IMR-90 (cell line): ENCODE data around the gene REPS2.

ENCODE experiments used
- ELK1 ChIP-seq: fragments of 150-350 bp; IDR thresholded peaks from 2 replicates; pipeline ENCODE4 v1.6.1; 2016; ENCODE audit warnings: low read depth, mild to moderate bottlenecking, low read length, moderate library complexity, borderline replicate concordance
- NFE2L2 ChIP-seq: fragments of 150-350 bp; IDR thresholded peaks from 2 replicates; pipeline ENCODE4 v1.6.1; 2016; ENCODE audit warnings: low read depth, mild to moderate bottlenecking, low read length
- POLR2A ChIP-seq: IDR thresholded peaks from 2 replicates; pipeline ENCODE4 v1.6.1; 2012; ENCODE audit warnings: mild to moderate bottlenecking, low read depth, low read length
- RCOR1 ChIP-seq: IDR thresholded peaks from 2 replicates; pipeline ENCODE4 v1.6.1; 2012; ENCODE audit warnings: mild to moderate bottlenecking, low read length, improper control_type of control experiment; ENCODE audit not compliant: insufficient replicate concordance
- TF ChIP-seq, protein P1 (sequence below): conservative IDR thresholded peaks from 2 replicates; pipeline ENCODE4 v1.5.1; 2012; ENCODE audit warnings: mild to moderate bottlenecking, low read depth, low read length, improper control_type of control experiment

GRCh38 chrX:16966752-16967448 is 20.4 kb downstream of the REPS2 start:
- TF ChIP-seq, protein P1, sequence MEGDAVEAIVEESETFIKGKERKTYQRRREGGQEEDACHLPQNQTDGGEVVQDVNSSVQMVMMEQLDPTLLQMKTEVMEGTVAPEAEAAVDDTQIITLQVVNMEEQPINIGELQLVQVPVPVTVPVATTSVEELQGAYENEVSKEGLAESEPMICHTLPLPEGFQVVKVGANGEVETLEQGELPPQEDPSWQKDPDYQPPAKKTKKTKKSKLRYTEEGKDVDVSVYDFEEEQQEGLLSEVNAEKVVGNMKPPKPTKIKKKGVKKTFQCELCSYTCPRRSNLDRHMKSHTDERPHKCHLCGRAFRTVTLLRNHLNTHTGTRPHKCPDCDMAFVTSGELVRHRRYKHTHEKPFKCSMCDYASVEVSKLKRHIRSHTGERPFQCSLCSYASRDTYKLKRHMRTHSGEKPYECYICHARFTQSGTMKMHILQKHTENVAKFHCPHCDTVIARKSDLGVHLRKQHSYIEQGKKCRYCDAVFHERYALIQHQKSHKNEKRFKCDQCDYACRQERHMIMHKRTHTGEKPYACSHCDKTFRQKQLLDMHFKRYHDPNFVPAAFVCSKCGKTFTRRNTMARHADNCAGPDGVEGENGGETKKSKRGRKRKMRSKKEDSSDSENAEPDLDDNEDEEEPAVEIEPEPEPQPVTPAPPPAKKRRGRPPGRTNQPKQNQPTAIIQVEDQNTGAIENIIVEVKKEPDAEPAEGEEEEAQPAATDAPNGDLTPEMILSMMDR: no peak
- TF ChIP-seq POLR2A: no peak
- TF ChIP-seq NFE2L2: no peak
- TF ChIP-seq ELK1: no peak
- TF ChIP-seq RCOR1: no peak
